ENCODE data around the gene BAD. TPM values are rescaled to one million over a fixed set of nuclear protein-coding genes. Genes with fewer than 3 reads are reported as not detected.
"Not testable (repeated sequence)": the region's sequence is repeated elsewhere in the genome, so short reads cannot be mapped to it uniquely, and the experiment has no call there.

Gene BAD
- total and polyA plus RNA-seq, 2 experiments from 2014 or later, result 52.0 to 122 TPM

DNA sequence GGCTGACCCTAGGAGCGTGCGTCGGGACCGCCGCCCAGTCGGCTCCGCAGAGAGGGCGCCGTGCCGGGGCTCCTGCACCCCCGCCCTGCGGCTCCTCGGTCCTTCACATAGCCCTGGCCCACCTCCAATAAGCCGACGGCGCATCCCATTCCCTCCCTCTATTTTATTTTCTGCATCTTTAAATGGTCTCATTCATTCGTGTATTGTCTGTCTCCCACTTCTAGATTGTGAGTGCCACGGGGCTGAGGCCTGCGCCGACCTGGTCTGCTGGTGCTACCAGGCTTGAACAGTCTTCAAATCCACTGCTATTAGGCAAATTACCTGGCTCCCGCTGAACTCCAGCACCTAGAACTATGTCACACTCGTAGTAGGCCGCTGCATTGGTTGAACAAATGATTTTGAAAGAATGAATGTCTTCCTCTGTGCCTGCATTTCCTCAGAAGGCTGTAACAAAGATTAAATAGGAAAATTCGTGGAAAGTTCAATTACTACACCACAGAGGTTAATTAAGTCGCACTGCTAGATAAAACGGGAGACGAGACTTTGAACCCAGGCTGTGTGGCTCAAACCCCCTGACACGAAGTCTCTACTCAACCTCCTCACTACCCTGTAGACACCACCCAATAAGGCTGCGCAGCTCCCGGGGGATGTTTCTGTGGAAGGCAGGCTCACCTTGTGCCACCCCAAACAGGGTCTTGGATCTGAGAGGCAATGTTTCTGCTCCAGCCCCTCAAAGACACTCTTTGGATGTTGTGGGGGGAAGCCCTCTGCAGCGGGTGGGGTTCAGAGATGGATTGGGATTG, 36.5 kb downstream of the BAD start:
- peaks cover 32% of the 10 kb centered on the region for H3K79me2 ChIP-seq
- no peaks in the 10 kb centered on the region for H3K9me2 ChIP-seq (replicated peaks; ENCODE audit: insufficient read depth)
- H3K27ac ChIP-seq, result no peak overlapping the region
- H2AFZ ChIP-seq, result peak overlapping the region; percentile 97
- peak overlapping the region; percentile 100 for H3K4me2 ChIP-seq
- 40% methylated on average over 31 of the region's 31 CpGs for WGBS (ENCODE audit: low lambda C conversion rate, missing lambda C conversion rate)
- H4K20me1 ChIP-seq (ENCODE audit: insufficient read depth, poor library complexity, severe bottlenecking), result peaks cover 4% of the 10 kb centered on the region
- H3K27me3 ChIP-seq, result no peaks in the 10 kb centered on the region
- DNase-seq (ENCODE audit: low spot score), result no peak
- TF ChIP-seq EZH2phosphoT487 (IDR thresholded peaks at IDR 0.05; ENCODE audit: low read depth, severe bottlenecking, unreplicated experiment) (no peak), EZH2 (IDR thresholded peaks at IDR 0.05; ENCODE audit: borderline replicate concordance) (no peak)
- TF ChIP-seq, protein P1, sequence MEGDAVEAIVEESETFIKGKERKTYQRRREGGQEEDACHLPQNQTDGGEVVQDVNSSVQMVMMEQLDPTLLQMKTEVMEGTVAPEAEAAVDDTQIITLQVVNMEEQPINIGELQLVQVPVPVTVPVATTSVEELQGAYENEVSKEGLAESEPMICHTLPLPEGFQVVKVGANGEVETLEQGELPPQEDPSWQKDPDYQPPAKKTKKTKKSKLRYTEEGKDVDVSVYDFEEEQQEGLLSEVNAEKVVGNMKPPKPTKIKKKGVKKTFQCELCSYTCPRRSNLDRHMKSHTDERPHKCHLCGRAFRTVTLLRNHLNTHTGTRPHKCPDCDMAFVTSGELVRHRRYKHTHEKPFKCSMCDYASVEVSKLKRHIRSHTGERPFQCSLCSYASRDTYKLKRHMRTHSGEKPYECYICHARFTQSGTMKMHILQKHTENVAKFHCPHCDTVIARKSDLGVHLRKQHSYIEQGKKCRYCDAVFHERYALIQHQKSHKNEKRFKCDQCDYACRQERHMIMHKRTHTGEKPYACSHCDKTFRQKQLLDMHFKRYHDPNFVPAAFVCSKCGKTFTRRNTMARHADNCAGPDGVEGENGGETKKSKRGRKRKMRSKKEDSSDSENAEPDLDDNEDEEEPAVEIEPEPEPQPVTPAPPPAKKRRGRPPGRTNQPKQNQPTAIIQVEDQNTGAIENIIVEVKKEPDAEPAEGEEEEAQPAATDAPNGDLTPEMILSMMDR (IDR thresholded peaks at IDR 0.05; ENCODE audit: poor library complexity), result no peak
- no peaks in the 10 kb centered on the region for H3K36me3 ChIP-seq (replicated peaks; ENCODE audit: insufficient read depth, low read depth)
- no peaks in the 10 kb centered on the region for H3K9me3 ChIP-seq (ENCODE audit: low read depth)
- H3K4me1 ChIP-seq (ENCODE audit: insufficient read depth), result peaks cover 21% of the 10 kb centered on the region
- peak overlapping the region; percentile 99 for H3K4me3 ChIP-seq

DNA sequence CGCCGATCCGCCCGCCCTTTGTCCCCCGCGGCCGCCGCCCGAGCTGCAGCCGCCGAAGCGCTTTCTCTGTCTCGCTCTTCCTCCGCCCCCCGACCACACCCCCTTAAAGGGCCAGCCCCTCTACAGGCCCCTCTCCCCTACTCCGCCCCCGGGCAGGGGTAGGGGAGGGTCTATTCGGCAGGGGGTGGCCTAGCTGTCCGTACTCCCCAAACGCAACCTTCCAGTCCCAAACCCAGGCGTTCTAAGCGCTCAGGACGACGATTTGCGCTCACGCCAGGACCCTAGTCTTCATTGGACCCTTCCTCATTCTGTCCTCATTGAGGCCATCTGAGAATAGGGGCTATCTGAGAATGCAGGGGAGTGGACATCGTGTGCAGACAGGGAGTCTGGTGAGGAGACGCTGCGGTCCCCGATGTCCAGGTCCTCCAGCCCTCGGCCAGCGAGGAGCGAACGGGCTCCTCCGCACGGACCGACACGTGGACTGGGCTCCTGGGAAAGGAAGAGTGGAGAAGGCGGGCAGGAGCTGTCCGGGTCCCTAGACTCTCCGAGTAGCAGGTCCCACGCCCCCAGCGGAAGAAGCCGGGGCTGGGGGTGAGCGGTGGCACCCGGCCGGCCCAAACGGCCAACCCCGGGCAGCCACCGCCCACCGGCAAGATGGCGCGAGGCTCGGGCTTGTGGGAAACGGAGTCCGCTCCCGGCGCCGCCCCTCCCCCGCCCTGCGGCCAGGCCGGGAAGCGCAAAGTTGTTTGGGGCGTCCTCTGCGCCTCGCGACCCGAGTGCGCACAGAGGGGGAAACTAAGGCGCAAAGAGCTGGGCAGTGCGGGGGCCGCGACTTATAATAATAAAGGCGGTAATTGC, 37.4 kb downstream of the BAD start, which contains the start of gene PPP1R14B:
Gene PPP1R14B (minus strand): TSS at position 73 of the 858 bp plus-strand sequence. CDS start 270 bp downstream, outside the sequence.
- Histone ChIP-seq H3K36me3 (replicated peaks; ENCODE audit: insufficient read depth, low read depth) (no peaks in the 10 kb centered on the region), H2AFZ (peak within 1 kb of the TSS; percentile 97), H3K4me1 (ENCODE audit: insufficient read depth) (peaks cover 22% of the 10 kb centered on the region), H3K9me3 (ENCODE audit: low read depth) (no peaks in the 10 kb centered on the region), H3K4me3 (peak within 1 kb of the TSS; percentile 99), H3K27ac (peak within 1 kb of the TSS; percentile 98), H4K20me1 (ENCODE audit: insufficient read depth, poor library complexity, severe bottlenecking) (no peaks in the 10 kb centered on the region), H3K4me2 (peak within 1 kb of the TSS; percentile 100), H3K79me2 (peaks cover 33% of the 10 kb centered on the region), H3K9me2 (replicated peaks; ENCODE audit: insufficient read depth) (no peaks in the 10 kb centered on the region), H3K27me3 (no peaks in the 10 kb centered on the region)
- under 1% methylated on average over 66 of the region's 74 CpGs for WGBS (ENCODE audit: low lambda C conversion rate, missing lambda C conversion rate)
- peak; percentile 93 for DNase-seq (ENCODE audit: low spot score)
- TF ChIP-seq, protein P1 (IDR thresholded peaks at IDR 0.05; ENCODE audit: poor library complexity), result peak; percentile 19
- TF ChIP-seq EZH2phosphoT487 (IDR thresholded peaks at IDR 0.05; ENCODE audit: low read depth, severe bottlenecking, unreplicated experiment), result no peak

GRCh38 chr11:64246621-64246870, 37.9 kb downstream of the BAD start:
- H3K27me3 ChIP-seq; H3K9me2 ChIP-seq (replicated peaks; ENCODE audit: insufficient read depth); H2AFZ ChIP-seq; H4K20me1 ChIP-seq (ENCODE audit: insufficient read depth, poor library complexity, severe bottlenecking); H3K36me3 ChIP-seq (replicated peaks; ENCODE audit: insufficient read depth, low read depth); H3K9me3 ChIP-seq (ENCODE audit: low read depth): not testable (repeated sequence)
- Histone ChIP-seq H3K27ac (peak overlapping the region; percentile 96), H3K79me2 (peaks cover 29% of the 10 kb centered on the region), H3K4me1 (ENCODE audit: insufficient read depth) (peaks cover 23% of the 10 kb centered on the region), H3K4me2 (peak overlapping the region; percentile 96), H3K4me3 (peak overlapping the region; percentile 89)
- DNase-seq (ENCODE audit: low spot score), result peak; percentile 47
- under 1% methylated on average over 22 of the region's 43 CpGs for WGBS (ENCODE audit: low lambda C conversion rate, missing lambda C conversion rate)

All from hepatocyte (in vitro differentiated cells).